OCI-LY3 (cell line): ENCODE results near the gene TBRG4.
"Not testable (repeated sequence)": the region's sequence is repeated elsewhere in the genome, so short reads cannot be mapped to it uniquely, and the experiment has no call there.

Source experiments
- H2AFZ ChIP-seq: fragments of 200-600, 300-600 bp; shearing (Covaris generic); 2 replicates; pipeline ENCODE4 v1.6.0; 2014; ENCODE audit warnings: antibody characterized with exemption, low read depth, low read length
- H3K27ac ChIP-seq: fragments of 200-600, 300-600 bp; sonication (generic); 2 replicates; pipeline ENCODE4 v1.5.1; 2014; ENCODE audit warnings: mild to moderate bottlenecking, low read length, moderate library complexity, mixed read lengths
- H3K27me3 ChIP-seq: fragments of 200-600, 300-600 bp; sonication (generic); 2 replicates; pipeline ENCODE4 v1.6.1; 2014; ENCODE audit warnings: low read depth, low read length, mixed read lengths
- H3K36me3 ChIP-seq: fragments of 200-600, 300-600 bp; sonication (generic); replicated peaks from 2 replicates; pipeline ENCODE3; 2014; ENCODE audit warnings: low read depth, low read length, mixed read lengths
- H3K4me1 ChIP-seq: fragments of 300-600, 200-600 bp; sonication (generic); 2 replicates; pipeline ENCODE4 v1.6.1; 2014; ENCODE audit warnings: low read length, mixed read lengths
- H3K4me2 ChIP-seq: fragments of 200-600, 300-600 bp; sonication (generic); 2 replicates; pipeline ENCODE4 v1.6.1; 2014; ENCODE audit warnings: low read length, mixed read lengths
- H3K4me3 ChIP-seq: fragments of 300-600, 200-600 bp; sonication (generic); 2 replicates; pipeline ENCODE4 v1.5.1; 2014; ENCODE audit warnings: antibody characterized with exemption, mild to moderate bottlenecking, low read length, moderate library complexity
- H3K79me2 ChIP-seq: fragments of 300-600, 200-600 bp; shearing (Covaris generic); 2 replicates; pipeline ENCODE4 v1.6.1; 2014; ENCODE audit warnings: mild to moderate bottlenecking, low read length, mixed read lengths
- H3K9ac ChIP-seq: fragments of 300-600, 200-600 bp; shearing (Covaris generic); 2 replicates; pipeline ENCODE4 v1.6.0; 2014; ENCODE audit warnings: mild to moderate bottlenecking, low read length, moderate library complexity
- H3K9me3 ChIP-seq: fragments of 200-600, 300-600 bp; shearing (Covaris generic); 2 replicates; pipeline ENCODE4 v1.6.1; 2014; ENCODE audit warnings: low read length, mixed read lengths; ENCODE audit not compliant: insufficient read depth
- H4K20me1 ChIP-seq: fragments of 200-600, 300-600 bp; sonication (generic); 2 replicates; pipeline ENCODE4 v1.6.1; 2016; ENCODE audit warnings: low read length, mixed read lengths; ENCODE audit not compliant: insufficient read depth
- EZH2phosphoT487 ChIP-seq: fragments of 200-600 bp; shearing (Covaris generic); IDR thresholded peaks from 2 replicates; pipeline ENCODE4 v1.6.1; 2018; ENCODE audit warnings: antibody characterized with exemption, mixed run types, low read depth
- TF ChIP-seq, protein P1 (sequence below): fragments of 200-600, 300-600 bp; sonication (generic); IDR thresholded peaks from 2 replicates; pipeline ENCODE4 v1.5.1; 2014; ENCODE audit warnings: antibody characterized with exemption, low read length, low read depth

Gene TBRG4

GRCh38 chr7:45117582-45117981 lies 6.1 kb upstream of the TBRG4 start:
- Histone ChIP-seq H3K4me3 (no peak overlapping the region), H3K79me2 (0 out of 2 replicates have a peak, but pooled peaks cover under 1% of the 10 kb centered on the region), H3K27ac (no peak overlapping the region), H4K20me1 (no peaks in the 10 kb centered on the region), H3K4me2 (no peak overlapping the region), H3K4me1 (peaks cover 14% of the 10 kb centered on the region), H3K36me3 (no peaks in the 10 kb centered on the region), H2AFZ (no peak overlapping the region), H3K27me3 (no peaks in the 10 kb centered on the region), H3K9me3 (no peaks in the 10 kb centered on the region), H3K9ac (no peak overlapping the region)
- no peak for TF ChIP-seq EZH2phosphoT487
- TF ChIP-seq, protein P1, sequence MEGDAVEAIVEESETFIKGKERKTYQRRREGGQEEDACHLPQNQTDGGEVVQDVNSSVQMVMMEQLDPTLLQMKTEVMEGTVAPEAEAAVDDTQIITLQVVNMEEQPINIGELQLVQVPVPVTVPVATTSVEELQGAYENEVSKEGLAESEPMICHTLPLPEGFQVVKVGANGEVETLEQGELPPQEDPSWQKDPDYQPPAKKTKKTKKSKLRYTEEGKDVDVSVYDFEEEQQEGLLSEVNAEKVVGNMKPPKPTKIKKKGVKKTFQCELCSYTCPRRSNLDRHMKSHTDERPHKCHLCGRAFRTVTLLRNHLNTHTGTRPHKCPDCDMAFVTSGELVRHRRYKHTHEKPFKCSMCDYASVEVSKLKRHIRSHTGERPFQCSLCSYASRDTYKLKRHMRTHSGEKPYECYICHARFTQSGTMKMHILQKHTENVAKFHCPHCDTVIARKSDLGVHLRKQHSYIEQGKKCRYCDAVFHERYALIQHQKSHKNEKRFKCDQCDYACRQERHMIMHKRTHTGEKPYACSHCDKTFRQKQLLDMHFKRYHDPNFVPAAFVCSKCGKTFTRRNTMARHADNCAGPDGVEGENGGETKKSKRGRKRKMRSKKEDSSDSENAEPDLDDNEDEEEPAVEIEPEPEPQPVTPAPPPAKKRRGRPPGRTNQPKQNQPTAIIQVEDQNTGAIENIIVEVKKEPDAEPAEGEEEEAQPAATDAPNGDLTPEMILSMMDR: no peak

GRCh38 chr7:45116048-45116447 lies 4.6 kb upstream of the TBRG4 start:
- no peak overlapping the region for H3K27ac ChIP-seq

GRCh38 chr7:45114926-45115325 lies 3.4 kb upstream of the TBRG4 start:
- Histone ChIP-seq H3K36me3 (peaks cover 3% of the 10 kb centered on the region), H3K27me3 (no peaks in the 10 kb centered on the region), H3K4me1 (peaks cover 24% of the 10 kb centered on the region), H3K9ac (peak overlapping the region; percentile 10; the same call in 1 of the 2 replicates), H3K9me3 (no peaks in the 10 kb centered on the region), H3K4me3 (no peak overlapping the region), H4K20me1 (no peaks in the 10 kb centered on the region; the same call in 1 of the 2 replicates), H3K4me2 (peak overlapping the region; percentile 39), H3K79me2 (peaks cover 22% of the 10 kb centered on the region), H3K27ac (peak overlapping the region; percentile 25), H2AFZ (peak overlapping the region; percentile 29; the same call in 1 of the 2 replicates)
- TF ChIP-seq EZH2phosphoT487: no peak
- TF ChIP-seq, protein P1: no peak

More at GRCh38 chr7:45116048-45116447, 4.6 kb upstream of the TBRG4 start:
- Histone ChIP-seq H3K9ac (no peak overlapping the region), H3K36me3 (no peaks in the 10 kb centered on the region), H3K27me3 (no peaks in the 10 kb centered on the region), H3K79me2 (peaks cover 11% of the 10 kb centered on the region), H3K4me3 (no peak overlapping the region), H2AFZ (no peak overlapping the region), H3K4me1 (peaks cover 17% of the 10 kb centered on the region), H3K9me3 (no peaks in the 10 kb centered on the region), H4K20me1 (no peaks in the 10 kb centered on the region), H3K4me2 (no peak overlapping the region)
- TF ChIP-seq, protein P1: no peak
- TF ChIP-seq EZH2phosphoT487: no peak

GRCh38 chr7:45114257-45114656 lies 2.8 kb upstream of the TBRG4 start:
- Histone ChIP-seq H3K4me2 (peak overlapping the region; percentile 39; the same call in 1 of the 2 replicates), H3K4me1 (peaks cover 25% of the 10 kb centered on the region), H2AFZ (peak overlapping the region; percentile 29; the same call in 1 of the 2 replicates), H3K79me2 (peaks cover 29% of the 10 kb centered on the region)
- not testable (repeated sequence) for H3K27ac ChIP-seq, H3K9me3 ChIP-seq, H3K9ac ChIP-seq, H3K36me3 ChIP-seq, H3K4me3 ChIP-seq, H3K27me3 ChIP-seq, H4K20me1 ChIP-seq
